GM23248 (cell line): ENCODE measurements around the gene THOC6.
"Not testable (repeated sequence)": the region's sequence is repeated elsewhere in the genome, so short reads cannot be mapped to it uniquely, and the experiment has no call there.

Experiments
- EZH2 ChIP-seq: fragments of 200-600 bp; sonication (generic); IDR thresholded peaks from 2 replicates; pipeline ENCODE4 v1.6.1; 2018; ENCODE audit warnings: antibody characterized with exemption, mild to moderate bottlenecking; ENCODE audit not compliant: insufficient read depth, poor library complexity, severe bottlenecking
- EZH2phosphoT487 ChIP-seq: fragments of 200-600 bp; sonication (generic); IDR thresholded peaks from 2 replicates; pipeline ENCODE4 v1.6.1; 2018; ENCODE audit warnings: antibody characterized with exemption, moderate library complexity, mild to moderate bottlenecking, low read depth; ENCODE audit not compliant: insufficient read depth

DNA sequence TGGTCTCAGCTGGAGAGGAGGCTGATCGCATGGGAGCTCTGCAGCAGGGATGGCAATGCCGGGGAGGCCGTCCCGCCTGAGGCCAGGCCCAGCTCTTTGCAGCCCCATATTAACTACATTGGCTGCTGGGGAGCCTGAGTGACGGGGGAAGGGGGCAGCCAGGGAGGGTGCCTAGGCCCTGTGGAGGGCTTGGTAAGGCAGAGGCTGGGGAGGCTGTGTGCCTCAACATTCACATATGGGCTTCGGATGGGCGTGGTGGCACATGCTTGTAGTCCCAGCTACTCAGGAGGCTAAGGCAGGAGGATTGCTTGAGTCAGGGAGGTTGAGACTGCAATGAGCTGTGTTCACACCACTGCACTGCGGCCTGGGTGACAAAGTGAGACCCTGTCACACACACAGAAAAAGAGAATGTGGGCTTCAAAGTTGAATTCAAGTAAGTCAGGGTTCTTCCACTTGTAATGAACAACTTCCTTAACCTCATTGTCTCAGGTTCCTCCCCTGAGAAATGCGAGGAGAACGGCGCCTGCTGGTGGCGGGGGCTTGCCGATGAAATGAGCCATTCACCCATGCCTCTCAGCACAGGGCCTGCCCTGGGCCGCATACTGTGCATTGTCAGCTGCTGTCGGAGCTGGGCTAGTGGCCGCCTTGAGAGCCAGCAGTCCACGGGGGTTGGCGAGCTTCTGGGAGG is 48.9 kb downstream of the THOC6 start:
- not testable (repeated sequence) for TF ChIP-seq EZH2phosphoT487, EZH2
